Omental fat pad (tissue), 4 donors: Measurements from ENCODE around the gene XPC. TPM values are rescaled to one million over a fixed set of nuclear protein-coding genes. Genes with fewer than 3 reads are reported as not detected.

ENCODE experiments used
- ATAC-seq: fragments of 150-250 bp; one replicate; pipeline ENCODE4 v1.9.1; 2016; ENCODE audit warnings: mild to moderate bottlenecking, moderate library complexity; ENCODE audit not compliant: low FRiP score
- DNase-seq: peaks from one replicate; pipeline ENCODE4 v3.0.0-alpha.2; 2019; ENCODE audit warnings: low spot score
- total RNA-seq, 4 donors: library from RNA; depleted of rRNA; stranded (reverse); fragments of >200 nt; gene quantifications; one replicate each; pipeline ENCODE4 v1.1.0, GENCODE V29; 2016
- TF ChIP-seq, protein P1 (sequence below), 3 donors: fragments of 450-650 bp; IDR thresholded peaks; one replicate each; pipeline ENCODE4 v1.5.1; 2016 to 2017; ENCODE audit warnings: antibody characterized with exemption in 3 of 3, mild to moderate bottlenecking in 3 of 3, moderate library complexity in 2 of 3

The XPC gene
- total RNA-seq, 4 donors from 2014 or later: 26.5 to 47.8 (median 33.8) TPM

DNA sequence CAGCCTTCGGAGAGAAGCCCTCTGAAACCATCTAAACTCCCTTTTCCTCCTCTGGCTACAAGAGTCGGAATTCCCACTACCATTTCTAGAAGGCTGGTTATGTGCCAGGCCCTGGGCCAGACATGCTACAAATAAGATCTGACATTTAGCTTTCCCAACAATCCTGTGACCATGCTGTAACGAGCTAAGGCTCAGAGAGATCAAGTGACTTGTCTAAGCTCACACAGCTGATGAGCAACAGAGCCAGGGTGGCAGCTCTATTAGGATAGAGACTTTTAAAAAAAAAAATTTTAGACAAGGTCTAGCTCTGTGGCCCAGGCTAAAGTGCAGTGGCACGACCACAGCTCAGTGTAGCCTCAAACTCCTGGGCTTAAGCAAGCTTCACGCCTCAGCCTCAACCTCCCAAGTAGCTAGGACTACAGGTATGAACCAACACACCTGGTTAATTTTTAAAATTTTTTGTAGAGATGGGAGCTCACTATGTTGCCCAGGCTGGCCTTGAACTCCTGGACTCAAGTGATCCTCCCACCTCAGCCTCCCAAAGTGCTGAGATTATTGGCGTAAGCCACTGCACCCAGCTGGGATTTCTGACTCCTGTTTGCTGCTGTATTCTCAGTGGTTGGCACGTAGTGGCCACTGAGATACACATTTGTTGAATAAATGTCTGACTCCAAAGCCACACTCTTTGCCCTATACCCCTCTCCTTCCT, 34.8 kb upstream of the XPC start:
- no peak for ATAC-seq
- TF ChIP-seq, protein P1, sequence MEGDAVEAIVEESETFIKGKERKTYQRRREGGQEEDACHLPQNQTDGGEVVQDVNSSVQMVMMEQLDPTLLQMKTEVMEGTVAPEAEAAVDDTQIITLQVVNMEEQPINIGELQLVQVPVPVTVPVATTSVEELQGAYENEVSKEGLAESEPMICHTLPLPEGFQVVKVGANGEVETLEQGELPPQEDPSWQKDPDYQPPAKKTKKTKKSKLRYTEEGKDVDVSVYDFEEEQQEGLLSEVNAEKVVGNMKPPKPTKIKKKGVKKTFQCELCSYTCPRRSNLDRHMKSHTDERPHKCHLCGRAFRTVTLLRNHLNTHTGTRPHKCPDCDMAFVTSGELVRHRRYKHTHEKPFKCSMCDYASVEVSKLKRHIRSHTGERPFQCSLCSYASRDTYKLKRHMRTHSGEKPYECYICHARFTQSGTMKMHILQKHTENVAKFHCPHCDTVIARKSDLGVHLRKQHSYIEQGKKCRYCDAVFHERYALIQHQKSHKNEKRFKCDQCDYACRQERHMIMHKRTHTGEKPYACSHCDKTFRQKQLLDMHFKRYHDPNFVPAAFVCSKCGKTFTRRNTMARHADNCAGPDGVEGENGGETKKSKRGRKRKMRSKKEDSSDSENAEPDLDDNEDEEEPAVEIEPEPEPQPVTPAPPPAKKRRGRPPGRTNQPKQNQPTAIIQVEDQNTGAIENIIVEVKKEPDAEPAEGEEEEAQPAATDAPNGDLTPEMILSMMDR (IDR thresholded peaks at IDR 0.05): no peak
- DNase-seq: no peak

DNA sequence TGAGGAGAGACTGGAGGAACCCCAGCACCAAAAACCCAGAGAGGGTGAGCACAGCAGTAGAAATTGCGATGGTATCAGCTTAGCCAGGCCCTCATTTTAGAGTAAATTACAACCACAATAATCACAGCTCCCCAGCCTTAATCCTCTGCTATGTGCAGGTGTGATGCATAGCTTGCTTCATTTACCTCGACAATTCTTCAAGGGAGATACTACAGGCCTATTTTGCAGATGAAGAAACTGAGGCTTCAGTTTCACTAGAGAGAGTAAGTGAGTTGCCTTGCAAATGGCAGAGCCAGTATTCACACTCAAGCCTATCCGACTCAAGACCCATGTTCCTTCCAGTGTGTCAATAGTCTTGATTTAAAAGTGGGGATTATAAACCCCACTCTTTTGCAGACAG, 33.6 kb upstream of the XPC start:
- ATAC-seq (no peak), DNase-seq (no peak)
- TF ChIP-seq, protein P1 (IDR thresholded peaks at IDR 0.05): no peak

DNA sequence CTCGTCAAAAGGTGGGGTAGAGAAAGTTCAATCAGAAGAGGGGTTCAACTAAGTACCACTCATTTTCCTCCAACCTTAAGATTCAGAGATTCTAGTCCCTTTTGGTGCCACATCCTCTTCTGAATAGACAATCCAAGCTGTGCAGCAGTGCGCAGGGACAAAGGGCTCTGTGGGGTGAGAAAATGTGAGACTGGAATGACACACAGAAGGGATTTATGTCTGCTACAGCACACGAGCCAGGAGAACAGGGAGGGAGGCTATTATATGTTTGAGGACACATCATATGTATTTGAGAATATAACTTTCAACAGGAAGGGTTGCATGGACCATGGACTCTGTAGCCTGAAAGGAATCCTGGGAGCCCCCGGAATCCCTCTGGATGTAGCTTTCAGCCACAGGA, 33.2 kb upstream of the XPC start:
- DNase-seq (no peak), ATAC-seq (no peak)
- TF ChIP-seq, protein P1 (IDR thresholded peaks at IDR 0.05): no peak

DNA sequence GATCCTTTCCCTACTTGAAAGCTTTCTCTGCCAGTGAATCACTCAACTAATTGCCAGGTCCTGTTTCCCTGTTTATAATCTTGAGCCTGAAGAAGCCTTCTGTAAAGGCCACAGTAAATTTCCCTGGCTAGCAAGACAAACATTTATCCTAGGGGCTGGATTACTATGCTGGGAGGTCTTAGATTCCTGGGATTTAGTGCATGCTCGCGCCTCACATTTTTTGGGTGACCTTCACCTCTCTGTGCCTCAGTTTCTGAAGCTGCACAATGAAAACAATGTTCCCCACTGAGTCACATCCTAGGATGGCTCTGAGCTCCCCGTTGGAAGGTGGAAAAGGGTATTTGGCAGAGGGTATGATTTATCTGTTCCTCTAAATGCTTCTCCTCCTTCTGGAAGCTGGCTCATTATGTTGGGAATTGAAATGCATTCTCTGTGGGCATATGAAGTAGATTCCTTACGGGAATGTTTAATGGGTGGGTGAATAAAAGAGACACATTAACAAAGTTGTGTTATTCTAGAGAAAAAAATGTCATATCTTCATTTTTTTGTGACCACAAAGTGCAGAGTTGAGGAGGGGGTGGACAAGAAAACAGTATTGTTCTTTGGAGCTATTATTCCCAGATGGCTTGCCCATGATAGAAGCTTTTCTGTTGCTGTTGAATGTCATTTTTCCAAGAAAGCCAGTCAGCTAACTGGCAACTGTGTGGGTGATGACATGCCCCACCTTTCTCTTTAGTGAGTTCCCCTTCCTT, 32.6 kb upstream of the XPC start:
- TF ChIP-seq, protein P1 (IDR thresholded peaks at IDR 0.05): no peak
- DNase-seq: no peak
- ATAC-seq: peak; percentile 47

DNA sequence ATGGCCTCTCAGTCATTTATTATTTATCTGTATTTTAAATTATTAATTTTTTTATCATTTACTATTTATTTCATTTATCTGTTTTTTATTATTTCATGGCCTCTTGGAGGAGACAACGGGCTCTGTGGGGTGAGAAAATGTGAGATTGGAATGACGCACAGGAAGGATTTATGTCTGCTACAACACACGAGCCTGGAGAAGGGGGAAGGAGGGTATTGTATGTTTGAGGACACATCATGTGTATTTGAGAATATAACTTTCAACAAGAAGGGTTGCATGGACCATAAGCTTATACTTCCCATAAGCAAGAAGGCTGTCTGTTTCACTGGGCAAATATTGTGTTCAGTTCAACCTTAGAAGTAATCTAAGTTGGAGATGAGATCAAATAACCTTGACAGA, 31.9 kb upstream of the XPC start:
- TF ChIP-seq, protein P1 (IDR thresholded peaks at IDR 0.05): no peak
- DNase-seq (no peak), ATAC-seq (no peak)

DNA sequence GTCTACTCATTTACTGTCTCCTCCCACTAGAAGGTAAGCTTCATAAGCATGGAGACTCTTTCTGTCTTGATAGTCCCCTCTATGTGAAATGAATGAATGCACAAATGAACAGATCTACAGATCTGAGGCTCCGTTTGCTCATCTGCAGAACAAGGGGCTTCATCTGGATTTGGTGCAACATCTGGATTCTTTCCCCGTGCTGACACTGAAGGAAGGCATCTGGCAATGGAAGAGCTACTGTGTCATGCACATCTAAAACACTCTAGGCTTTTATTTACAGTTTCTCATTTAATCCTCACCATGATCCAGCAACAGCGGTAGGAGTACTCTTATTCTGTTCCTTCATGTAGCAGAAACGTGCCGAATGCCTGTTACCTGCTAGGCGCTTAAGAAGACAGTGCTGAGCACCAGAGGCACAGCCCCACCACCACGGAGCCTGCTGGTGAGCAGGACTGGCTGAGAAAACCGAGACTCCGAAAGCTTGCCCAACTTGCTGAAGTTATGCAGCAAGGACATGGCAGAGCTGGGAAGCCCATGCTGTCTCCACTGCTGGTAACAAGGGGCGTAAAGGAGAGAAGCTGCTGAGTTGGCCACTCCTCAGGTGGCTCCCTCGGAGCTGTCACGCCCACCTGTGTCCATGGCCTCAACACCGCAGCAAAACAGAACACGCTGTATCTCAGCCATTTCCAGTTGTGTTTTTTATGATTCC, 31.3 kb upstream of the XPC start:
- TF ChIP-seq, protein P1 (IDR thresholded peaks at IDR 0.05): no peak
- no peak for ATAC-seq
- no peak for DNase-seq
